K562 (cell line): ENCODE results near the gene SERHL2. TPM values are rescaled to one million over a fixed set of nuclear protein-coding genes. Genes with fewer than 3 reads are reported as not detected.
"Not testable (repeated sequence)": the region's sequence is repeated elsewhere in the genome, so short reads cannot be mapped to it uniquely, and the experiment has no call there.

Experiments used
- BHLHE40 ChIP-seq: IDR thresholded peaks from 2 replicates; pipeline ENCODE4 v1.6.1; 2011; ENCODE audit warnings: low read length, improper control_type of control experiment
- MEIS2 ChIP-seq: fragments of 450-650 bp; IDR thresholded peaks from 2 replicates; pipeline ENCODE4 v1.6.1; 2014; ENCODE audit warnings: mild to moderate bottlenecking; ENCODE audit not compliant: partially characterized antibody
- TOE1 ChIP-seq, 2 experiments: fragments of 450-650 bp in 1 of 2; sonication (generic) in 1 of 2; formaldehyde crosslinking in 1 of 2; IDR thresholded peaks; 2 replicates each; pipeline versions ENCODE4 v1.7.1 to v1.8.0; 2016 to 2022; ENCODE audit warnings: borderline replicate concordance in 2 of 2, mild to moderate bottlenecking in 2 of 2, antibody characterized with exemption in 1 of 2, inconsistent platforms in 1 of 2, low read depth in 1 of 2, missing genetic modification reagents in 1 of 2, moderate library complexity in 1 of 2
- polyA plus RNA-seq, 8 experiments: library from polyadenylated mRNA; depleted of rRNA in 4 of 8; stranded (reverse) in 5 of 8; unstranded in 3 of 8; fragments of >200 nt; fragmentation: Nextera tagmentation in 2 of 8; fragmentation: Illumina TruSeq in 1 of 8; extraction: Ambion mirVana in 2 of 8; extraction: Trizol in 1 of 8; gene quantifications; 2 replicates each; pipeline versions ENCODE4 v1.2.1 to v1.2.3, GENCODE V29; 2011 to 2014; ENCODE audit warnings: inconsistent platforms in 1 of 8, missing spikeins in 1 of 8
- total RNA-seq, 7 experiments: library from RNA; depleted of rRNA in 6 of 7; stranded (reverse); fragments of >200 nt in 6 of 7; fragmentation: Illumina TruSeq in 2 of 7; extraction: Trizol in 2 of 7; gene quantifications; 2 replicates each; pipeline versions ENCODE4 v1.2.1 to v1.2.3, GENCODE V29; 2011 to 2021; ENCODE audit warnings: low replicate concordance in 1 of 7
- TF ChIP-seq, protein P1 (sequence below): fragments of 450-650 bp; formaldehyde crosslinking; IDR thresholded peaks from 2 replicates; pipeline ENCODE4 v1.4.0; 2020; ENCODE audit warnings: mild to moderate bottlenecking, mixed read lengths
- TF ChIP-seq, protein P2 (sequence below): sonication (generic); formaldehyde crosslinking; IDR thresholded peaks from 2 replicates; pipeline ENCODE4 v1.8.1; 2023; ENCODE audit warnings: mild to moderate bottlenecking, missing genetic modification reagents

The SERHL2 gene
- total and polyA plus RNA-seq, 9 of the 15 experiments (the other 6 are each of a cell fraction or from before 2014, with no cell fraction given), result 19.9 to 62.6 (median 25.2) TPM

DNA sequence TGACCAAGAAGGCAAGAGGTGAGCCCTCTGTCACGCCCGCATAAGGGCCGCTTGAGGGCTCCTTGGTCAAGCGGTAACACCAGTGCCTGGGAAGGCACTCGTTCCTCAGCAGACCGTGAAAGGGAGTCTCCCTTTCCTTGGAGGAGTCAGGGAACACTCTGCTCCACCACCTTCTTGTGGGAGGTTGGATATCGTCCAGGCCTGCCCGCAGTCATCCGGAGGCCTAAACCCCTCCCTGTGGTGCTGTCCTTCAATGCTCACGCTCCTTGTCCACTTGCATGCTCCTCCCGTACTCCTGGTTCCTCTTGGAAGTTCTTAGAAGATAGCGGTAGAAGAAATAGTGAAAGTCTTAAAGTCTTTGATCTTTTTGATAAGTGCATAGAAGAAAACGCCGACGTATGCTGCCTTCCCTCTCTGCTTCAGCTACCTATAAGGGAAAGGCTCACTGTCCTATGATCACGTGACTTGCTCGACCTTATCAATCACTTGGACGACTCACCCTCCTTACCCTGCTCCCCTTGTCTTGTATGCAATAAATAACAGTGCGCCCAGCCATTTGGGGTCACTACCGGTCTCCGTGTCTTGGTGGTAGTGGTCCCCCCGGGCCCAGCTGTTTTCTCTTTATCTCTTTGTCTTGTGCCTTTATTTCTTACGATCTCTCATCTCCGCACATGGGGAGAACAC, 22.2 kb upstream of the SERHL2 start (continued):
- TF ChIP-seq TOE1 (IDR thresholded peaks at IDR 0.05; ENCODE audit: borderline replicate concordance), result peak; percentile 94
- not testable (repeated sequence) for TF ChIP-seq TOE1 (CRISPR knock-in tag; IDR thresholded peaks at IDR 0.05; ENCODE audit: borderline replicate concordance, low read depth)
- TF ChIP-seq, protein P1, sequence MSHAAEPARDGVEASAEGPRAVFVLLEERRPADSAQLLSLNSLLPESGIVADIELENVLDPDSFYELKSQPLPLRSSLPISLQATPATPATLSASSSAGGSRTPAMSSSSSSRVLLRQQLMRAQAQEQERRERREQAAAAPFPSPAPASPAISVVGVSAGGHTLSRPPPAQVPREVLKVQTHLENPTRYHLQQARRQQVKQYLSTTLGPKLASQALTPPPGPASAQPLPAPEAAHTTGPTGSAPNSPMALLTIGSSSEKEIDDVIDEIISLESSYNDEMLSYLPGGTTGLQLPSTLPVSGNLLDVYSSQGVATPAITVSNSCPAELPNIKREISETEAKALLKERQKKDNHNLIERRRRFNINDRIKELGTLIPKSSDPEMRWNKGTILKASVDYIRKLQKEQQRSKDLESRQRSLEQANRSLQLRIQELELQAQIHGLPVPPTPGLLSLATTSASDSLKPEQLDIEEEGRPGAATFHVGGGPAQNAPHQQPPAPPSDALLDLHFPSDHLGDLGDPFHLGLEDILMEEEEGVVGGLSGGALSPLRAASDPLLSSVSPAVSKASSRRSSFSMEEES (CRISPR knock-in tag), result peak; percentile 89
- TF ChIP-seq MEIS2, result peak; percentile 20
- peak; percentile 17; the same call in 1 of the 2 replicates for TF ChIP-seq BHLHE40
- TF ChIP-seq, protein P2, sequence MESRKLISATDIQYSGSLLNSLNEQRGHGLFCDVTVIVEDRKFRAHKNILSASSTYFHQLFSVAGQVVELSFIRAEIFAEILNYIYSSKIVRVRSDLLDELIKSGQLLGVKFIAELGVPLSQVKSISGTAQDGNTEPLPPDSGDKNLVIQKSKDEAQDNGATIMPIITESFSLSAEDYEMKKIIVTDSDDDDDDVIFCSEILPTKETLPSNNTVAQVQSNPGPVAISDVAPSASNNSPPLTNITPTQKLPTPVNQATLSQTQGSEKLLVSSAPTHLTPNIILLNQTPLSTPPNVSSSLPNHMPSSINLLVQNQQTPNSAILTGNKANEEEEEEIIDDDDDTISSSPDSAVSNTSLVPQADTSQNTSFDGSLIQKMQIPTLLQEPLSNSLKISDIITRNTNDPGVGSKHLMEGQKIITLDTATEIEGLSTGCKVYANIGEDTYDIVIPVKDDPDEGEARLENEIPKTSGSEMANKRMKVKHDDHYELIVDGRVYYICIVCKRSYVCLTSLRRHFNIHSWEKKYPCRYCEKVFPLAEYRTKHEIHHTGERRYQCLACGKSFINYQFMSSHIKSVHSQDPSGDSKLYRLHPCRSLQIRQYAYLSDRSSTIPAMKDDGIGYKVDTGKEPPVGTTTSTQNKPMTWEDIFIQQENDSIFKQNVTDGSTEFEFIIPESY (CRISPR knock-in tag), result 0 out of 2 replicates have a peak, but pooled peaks have one; percentile 42
- TF ChIP-seq, all 486 proteins: peak for 14; not testable (repeated sequence) for 472
